Transverse colon (tissue), 3 donors: Measurements from ENCODE around the gene ITGAD.

ENCODE experiments used
- CTCF ChIP-seq, 5 experiments: fragments of 200-600 bp in 3 of 5; fragments of 450-650 bp in 2 of 5; sonication (generic) in 3 of 5; IDR thresholded peaks; 1 replicate in 2 of 5; 2 replicates in 3 of 5; pipeline ENCODE4 v1.5.1; 2016 to 2017; ENCODE audit warnings: antibody characterized with exemption in 5 of 5, inconsistent platforms in 3 of 5, mild to moderate bottlenecking in 2 of 5, moderate library complexity in 1 of 5
- POLR2A ChIP-seq: fragments of 450-650 bp; IDR thresholded peaks from one replicate; pipeline ENCODE4 v1.6.1; 2016; ENCODE audit warnings: antibody characterized with exemption, mild to moderate bottlenecking, moderate library complexity

GRCh38 chr16:31461201-31461920, 68.2 kb downstream of the ITGAD start:
- no peak for TF ChIP-seq CTCF (IDR thresholded peaks at IDR 0.05)
- TF ChIP-seq POLR2A = no peak
